Measurements from ENCODE around the gene MYCN.
A peak's percentile ranks its signal among the peaks of the same experiment; 100 is the strongest.
"Not testable (repeated sequence)": the region's sequence is repeated elsewhere in the genome, so short reads cannot be mapped to it uniquely, and the experiment has no call there.

Gene MYCN

GRCh38 chr2:15957881-15958713, 17.7 kb downstream of the MYCN start:
- DNase-seq (ENCODE audit: low read depth) = no peak

GRCh38 chr2:15959331-15960153, 19.2 kb downstream of the MYCN start:
- DNase-seq (ENCODE audit: low read depth) = no peak

- DNase-seq (ENCODE audit: low read depth) = not testable (repeated sequence)
These were observed 19.8 kb downstream of the MYCN start for GRCh38 chr2:15960154-15960520.

GRCh38 chr2:15963109-15963976, 23.0 kb downstream of the MYCN start:
- not testable (repeated sequence) for DNase-seq (ENCODE audit: low read depth)

- no peak for DNase-seq (ENCODE audit: low read depth)
These were observed 23.8 kb downstream of the MYCN start for GRCh38 chr2:15963977-15964670.

GRCh38 chr2:15964936-15965563, 24.7 kb downstream of the MYCN start:
- DNase-seq (ENCODE audit: low read depth) = no peak

- peak; percentile 4 for DNase-seq (ENCODE audit: low read depth)
These were observed 25.2 kb downstream of the MYCN start for GRCh38 chr2:15965564-15966019.

- DNase-seq (ENCODE audit: low read depth) = no peak
These were observed 27.3 kb downstream of the MYCN start for GRCh38 chr2:15967415-15968279.

GRCh38 chr2:15968280-15969178, 28.2 kb downstream of the MYCN start:
- no peak for DNase-seq (ENCODE audit: low read depth)

GRCh38 chr2:15969214-15969613, 28.9 kb downstream of the MYCN start:
- no peak for DNase-seq (ENCODE audit: low read depth)

GRCh38 chr2:15970701-15971100, 30.4 kb downstream of the MYCN start:
- DNase-seq (ENCODE audit: low read depth) = no peak

GRCh38 chr2:15971351-15971750, 31.0 kb downstream of the MYCN start:
- DNase-seq (ENCODE audit: low read depth) = no peak

GRCh38 chr2:15971831-15972522, 31.6 kb downstream of the MYCN start:
- DNase-seq (ENCODE audit: low read depth) = no peak

- no peak for DNase-seq (ENCODE audit: low read depth)
These were observed 33.4 kb downstream of the MYCN start for GRCh38 chr2:15973481-15974401.

GRCh38 chr2:15974565-15975260, 34.4 kb downstream of the MYCN start:
- no peak for DNase-seq (ENCODE audit: low read depth)

GRCh38 chr2:15975261-15975600, 34.9 kb downstream of the MYCN start:
- no peak for DNase-seq (ENCODE audit: low read depth)

- no peak for DNase-seq (ENCODE audit: low read depth)
These were observed 35.3 kb downstream of the MYCN start for GRCh38 chr2:15975676-15976075.

Data from stimulated activated CD8-positive, alpha-beta memory T cell treated with anti-CD3 and anti-CD28 coated beads, Interleukin-15, amount 100 ng/mL, for 1 hour (primary cell).